GM19438 (cell line): ENCODE results near the gene NFXL1.

ENCODE experiments used
- ATAC-seq: cut with Tn5 transposase; IDR thresholded peaks from one replicate; pipeline ENCODE4 v1.9.1; 2021; ENCODE audit warnings: low read depth; ENCODE audit not compliant: unreplicated experiment

NFXL1 gene

DNA sequence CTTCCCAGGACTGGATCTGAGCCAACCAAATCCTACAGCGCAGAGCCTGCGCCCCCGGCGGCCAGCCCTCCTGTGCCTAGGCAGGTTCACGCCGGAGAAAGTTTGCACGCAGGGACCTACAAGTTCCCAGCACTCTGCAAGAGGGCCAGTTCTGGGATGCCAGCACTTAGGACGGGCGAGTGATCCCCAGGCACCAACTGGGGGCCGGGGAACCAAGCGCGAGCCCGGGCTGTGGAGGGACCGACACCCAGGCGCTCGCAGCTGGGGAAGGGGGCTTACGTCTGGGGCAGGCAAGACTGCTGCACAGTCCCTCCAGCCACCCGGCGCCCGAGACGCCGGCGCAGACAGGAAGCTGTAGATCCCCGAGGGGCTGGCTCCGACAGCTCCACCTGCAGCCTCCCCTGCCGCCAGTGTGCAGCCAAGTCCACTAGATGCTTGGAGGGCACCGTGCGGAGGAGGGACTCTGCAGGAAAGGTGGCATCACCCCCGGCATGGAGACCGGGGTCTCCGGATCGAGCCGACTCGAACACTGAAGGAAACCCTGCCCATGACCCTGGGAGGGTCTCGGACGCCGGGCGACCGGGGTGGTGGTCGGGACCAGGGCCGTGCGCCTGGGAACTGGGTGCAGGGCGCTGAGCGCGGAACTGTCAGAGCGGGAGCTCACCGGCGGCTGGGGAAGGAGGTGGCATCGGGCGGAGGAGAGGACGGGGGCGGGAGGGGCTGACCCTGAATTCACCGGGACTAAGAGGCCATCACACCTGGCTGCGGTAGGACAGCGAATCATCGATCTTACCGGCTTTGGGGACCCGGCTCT lies 77.1 kb downstream of the NFXL1 start:
- ATAC-seq, result peak; percentile 73

DNA sequence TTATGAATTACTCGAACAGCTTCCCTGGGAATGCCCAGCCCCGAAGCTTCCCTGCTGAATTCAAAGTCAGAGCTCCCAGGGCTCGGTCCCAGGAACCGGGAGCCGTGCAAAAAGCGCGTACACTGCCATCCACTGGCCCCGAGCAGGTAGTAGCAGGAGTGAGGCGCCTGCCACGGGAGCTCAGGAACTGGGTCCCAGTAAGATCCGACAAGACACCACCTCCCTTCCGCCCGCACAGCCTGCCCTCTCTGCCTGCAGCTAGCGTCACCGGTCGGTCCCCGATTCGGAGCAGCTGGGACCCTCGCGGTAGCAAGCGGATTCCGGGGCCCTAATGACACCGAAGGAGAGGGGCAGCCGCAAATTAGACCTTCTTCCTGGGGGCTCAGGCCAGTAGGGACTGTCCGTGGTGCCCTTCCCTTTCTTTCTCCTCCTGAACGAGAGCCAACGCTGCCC lies 77.7 kb downstream of the NFXL1 start:
- peak; percentile 77 for ATAC-seq

DNA sequence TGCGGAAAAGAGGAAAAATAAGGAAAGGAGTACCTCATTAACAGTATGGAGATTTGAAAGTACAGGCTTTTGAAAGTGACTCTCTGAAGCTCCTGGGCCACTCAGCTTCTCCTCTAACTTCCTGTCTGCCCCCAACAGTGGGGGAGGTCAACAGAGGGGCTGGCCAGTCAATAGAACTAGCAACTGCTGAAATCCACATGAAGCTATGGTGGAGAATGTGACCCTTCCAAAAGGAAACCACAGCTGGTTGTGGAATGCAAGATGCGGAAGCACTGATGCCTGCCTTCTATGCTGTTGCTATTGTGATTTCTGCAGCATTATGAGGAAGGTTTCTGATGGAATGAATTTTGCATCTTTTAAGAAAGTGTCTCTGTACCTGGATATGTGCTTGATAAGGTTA lies 78.9 kb downstream of the NFXL1 start:
- no peak for ATAC-seq

DNA sequence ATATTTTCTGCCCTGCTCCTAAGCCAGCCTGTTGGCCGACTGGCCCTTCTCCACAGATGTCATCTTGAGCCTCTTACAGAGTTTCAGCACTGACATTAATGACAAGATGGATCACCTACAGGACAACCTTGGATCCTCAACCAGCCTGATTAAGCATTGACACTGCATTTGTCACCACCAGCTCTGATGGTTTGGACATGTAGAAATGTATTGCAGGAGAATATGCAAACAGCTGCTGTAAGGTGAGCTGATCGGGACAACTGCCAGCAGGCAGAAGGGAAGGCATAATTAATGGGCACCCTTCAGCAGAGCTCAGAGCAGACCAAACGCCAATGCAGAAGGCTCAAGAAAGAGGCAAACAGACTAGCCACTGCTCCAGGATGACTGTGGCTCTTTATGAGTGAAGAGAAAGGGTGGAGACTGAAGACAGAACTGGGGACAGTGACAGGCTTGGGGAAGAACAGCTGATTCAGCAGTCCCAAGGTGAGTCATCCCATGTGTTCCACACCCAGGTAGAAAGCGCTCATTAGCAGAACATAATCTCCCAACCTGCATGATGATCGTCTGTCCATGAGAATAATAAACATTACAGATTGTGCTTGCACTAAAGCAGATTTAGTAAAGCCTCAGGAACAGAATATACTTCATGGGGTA lies 83.2 kb downstream of the NFXL1 start:
- ATAC-seq, result no peak

DNA sequence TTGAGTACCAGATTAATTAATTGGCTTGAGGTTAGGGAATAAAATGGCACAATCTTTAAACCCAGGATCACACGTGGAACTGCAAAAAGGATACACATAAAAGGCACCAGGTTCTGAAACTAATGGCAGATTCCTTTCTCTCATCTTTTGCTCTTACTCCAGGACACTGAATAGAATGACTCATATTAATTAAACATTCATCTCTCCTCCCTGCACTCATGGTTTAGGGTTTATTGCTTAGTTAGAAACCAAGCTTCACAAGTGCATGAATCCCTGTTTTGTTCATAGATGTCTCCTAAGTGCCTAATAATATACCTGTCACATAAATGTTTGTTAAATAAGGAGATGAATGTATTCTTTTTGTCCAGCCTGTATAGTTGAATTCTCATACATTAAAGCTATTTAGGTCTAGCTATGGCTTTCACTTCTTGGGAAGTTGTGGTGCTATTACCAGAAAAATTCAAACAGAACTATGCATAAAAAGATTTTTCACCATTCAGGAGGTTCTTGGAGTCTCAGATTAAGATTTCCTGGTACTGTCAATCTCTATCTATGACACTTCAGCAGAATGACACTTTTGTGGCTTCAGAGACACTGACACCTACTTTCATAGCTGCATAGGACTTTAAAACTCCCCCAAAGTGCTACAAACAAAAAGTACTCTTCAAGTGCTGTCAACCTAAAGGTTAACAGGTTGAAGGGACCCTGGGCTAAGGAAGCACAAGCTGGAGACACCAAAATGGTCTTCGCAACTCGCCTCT lies 83.9 kb downstream of the NFXL1 start:
- no peak for ATAC-seq

DNA sequence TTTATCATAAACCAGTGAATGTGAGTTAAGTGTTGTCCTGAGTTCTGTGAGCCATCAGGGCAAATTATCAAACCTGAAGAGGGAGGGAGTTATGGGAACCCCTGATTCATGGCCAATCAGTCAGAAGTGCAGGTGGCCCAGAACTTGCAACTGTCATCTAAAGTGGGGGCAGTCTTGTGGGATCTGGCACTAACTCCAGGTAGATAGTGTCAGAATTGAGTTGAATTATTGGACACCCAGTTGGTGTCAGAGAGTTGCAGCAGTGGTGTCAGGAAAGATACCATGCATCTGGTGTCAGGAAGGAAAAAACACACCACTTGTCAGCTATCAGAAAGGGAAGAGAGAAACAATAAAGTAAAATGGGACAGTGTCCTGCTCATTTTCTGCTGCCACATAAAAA lies 84.9 kb downstream of the NFXL1 start:
- ATAC-seq, result no peak

DNA sequence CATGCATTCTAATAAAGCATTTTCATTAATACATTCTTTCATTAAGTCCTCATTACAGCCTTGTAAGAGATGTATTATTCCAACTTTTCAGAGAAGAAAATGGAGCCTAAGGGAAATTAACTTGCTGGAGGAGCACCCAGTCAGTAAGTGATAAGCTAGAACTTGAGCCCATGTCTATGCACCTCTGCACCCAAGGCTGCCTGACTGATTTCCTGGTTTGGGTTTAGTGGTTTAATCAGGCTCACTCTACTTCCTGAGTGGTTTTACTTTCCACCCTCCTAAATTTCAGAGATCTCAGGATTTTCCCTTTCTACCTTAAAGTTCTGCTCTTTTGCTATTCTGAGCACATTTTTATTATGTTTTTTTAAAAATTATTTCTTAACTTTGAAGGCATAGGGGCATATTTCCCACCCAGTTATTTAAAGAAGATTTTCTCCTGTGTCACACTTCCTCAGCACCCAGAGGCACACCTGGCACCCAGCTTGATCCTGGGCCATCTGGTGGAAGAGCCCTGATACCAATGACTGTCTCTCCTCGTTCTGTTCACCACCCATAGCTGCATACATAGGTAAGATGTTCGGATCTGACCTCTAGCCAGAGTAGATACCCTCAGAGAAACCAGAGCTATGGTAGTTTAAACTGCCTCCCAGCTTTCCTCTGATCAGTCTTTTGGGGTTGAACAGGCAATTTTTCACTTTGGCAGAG lies 86.9 kb downstream of the NFXL1 start:
- no peak for ATAC-seq

DNA sequence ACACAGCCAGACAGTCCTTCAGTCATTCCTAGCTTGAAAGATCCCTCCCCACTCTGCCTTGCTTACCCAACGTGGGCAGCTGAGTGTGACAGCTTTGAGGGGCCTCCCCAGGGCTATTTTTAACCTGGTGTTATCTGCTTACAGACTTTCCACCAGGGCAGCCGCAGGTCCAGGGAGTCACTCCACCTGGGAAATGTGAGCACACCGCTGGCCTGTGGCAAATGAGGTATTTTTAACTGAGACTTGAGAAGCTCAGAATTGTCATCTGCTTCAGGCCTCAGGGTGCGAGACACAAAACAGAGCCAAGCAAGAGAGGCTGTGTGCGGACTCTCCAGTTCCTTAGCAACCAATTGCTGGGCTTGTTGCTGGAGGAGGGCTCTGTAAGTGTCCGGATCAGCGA lies 89.5 kb downstream of the NFXL1 start:
- ATAC-seq, result no peak

DNA sequence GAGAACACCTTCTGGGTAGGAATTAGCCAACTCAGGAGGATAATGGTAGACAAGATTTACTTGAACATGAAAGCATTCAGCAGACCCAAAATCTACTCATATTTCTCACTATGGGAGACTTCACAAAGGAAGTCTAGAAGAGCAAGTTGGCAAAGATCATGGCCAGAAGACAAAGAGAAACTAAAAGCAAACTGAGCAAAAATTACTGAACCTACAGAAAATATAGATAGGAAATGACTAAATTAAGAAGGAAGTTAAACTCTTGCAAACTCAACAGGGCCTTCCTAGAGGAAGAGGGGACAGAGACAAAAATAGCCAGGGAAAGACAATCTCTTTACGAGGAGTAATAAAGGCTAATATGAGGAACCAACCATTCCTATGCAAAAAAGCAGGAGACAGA lies 95.2 kb downstream of the NFXL1 start:
- ATAC-seq, result no peak

DNA sequence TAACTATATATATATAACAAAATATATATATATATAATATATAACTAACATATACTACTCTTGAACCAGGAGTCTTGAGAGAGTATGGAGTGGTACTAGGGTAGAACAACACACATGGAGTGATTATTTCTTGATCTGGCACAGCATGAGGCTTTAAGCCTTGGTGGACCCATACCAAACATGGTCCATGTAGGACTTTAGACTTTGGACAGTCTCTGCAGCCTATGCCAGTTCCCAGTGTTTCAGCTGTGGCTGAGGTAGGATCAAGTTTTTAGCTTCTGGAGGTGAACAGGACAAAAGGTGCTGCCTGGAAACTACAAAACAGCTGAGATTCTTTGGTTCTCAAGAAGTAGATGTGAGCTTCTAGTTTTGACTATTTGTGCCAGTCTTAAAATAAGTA lies 97.1 kb downstream of the NFXL1 start:
- ATAC-seq, result no peak

DNA sequence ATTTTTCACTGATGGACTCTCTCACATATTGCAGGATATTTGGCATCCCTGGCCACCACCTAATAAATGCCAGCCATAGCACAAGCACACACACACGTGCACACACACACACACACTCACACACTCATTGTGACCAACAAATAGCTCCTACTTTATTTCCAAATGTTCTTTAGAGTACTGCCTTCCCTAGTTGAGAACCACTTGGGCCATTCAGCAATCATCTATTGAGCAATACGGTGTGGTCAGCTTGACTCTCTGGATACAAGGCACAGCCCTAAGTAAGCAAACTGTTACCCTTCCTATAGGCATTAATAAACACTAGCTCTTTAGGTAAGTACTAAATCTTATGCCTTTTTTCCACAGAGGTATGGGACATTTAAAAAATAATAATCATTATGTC lies 97.6 kb downstream of the NFXL1 start:
- ATAC-seq, result no peak

DNA sequence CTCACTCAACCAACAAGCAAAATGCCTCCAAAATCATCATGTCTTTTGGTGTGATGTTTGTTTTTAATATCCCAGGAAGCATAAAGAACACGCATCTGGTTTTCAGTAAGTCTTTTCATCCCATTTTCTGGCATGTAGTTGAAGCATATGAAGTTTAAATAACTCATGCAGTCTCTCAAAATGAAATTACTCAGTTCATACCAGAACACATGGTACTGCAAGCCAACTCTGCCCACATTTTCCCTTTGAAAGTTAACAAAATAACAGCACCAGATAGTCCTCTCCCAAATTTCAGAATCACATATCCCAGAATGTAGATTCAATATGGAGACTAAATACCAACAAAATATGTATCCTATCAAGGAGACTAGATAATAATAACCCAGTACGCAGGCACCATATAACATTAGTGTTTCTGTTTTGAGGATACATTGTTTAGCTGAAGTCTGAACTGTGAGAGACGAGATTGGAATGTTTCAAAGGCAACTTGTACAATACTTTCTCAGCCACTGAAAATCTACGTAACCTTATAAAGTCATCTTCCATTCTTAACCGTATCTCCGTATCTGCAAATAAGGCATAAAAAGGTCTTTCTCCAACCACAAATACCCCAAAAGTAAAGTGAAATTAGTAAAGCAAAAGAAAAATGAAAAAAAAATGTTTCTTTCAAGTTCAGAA lies 99.6 kb downstream of the NFXL1 start:
- ATAC-seq, result no peak

DNA sequence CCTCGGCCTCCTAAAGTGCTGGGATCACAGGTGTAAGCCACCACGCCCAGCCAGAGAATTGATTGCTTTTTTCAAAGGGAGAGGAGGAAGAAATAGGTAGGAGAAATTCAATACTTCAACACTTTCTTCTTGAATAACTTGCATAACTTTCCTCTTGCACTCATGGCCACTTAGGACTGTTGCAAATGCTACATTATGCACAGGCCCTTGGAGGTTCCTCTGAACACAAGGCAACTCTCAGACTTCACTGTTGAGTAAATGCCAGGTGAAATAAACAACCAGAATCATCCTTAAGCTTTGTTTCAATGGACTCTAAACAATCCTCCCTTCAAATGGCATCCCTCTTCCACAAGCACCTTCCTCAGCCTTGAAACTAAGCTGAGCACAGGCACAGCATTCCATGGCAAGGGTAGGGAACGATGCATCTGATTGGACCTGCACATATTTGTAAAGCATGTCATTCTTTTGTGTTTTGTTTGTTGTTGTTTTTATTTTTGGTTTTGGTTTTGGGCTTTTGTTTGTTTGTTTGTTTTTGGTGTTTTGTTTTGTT lies 104.7 kb downstream of the NFXL1 start:
- ATAC-seq, result no peak

DNA sequence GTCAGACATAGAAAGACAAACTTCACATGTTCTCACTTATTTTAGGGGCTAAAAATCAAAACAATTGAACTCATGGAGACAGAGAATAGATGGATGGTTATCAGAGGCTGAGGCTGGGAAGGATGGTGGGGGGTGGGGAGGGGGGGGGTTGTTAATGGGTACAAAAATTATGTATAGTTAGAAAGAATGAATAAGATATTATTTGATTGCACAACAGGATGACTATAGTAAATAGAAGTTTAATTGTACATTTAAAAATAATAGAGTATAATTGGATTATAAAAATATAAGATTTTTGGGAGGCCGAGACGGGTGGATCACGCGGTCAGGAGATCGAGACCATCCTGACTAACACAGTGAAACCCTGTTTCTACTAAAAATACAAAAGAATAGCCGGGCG lies 109.8 kb downstream of the NFXL1 start:
- ATAC-seq, result no peak

DNA sequence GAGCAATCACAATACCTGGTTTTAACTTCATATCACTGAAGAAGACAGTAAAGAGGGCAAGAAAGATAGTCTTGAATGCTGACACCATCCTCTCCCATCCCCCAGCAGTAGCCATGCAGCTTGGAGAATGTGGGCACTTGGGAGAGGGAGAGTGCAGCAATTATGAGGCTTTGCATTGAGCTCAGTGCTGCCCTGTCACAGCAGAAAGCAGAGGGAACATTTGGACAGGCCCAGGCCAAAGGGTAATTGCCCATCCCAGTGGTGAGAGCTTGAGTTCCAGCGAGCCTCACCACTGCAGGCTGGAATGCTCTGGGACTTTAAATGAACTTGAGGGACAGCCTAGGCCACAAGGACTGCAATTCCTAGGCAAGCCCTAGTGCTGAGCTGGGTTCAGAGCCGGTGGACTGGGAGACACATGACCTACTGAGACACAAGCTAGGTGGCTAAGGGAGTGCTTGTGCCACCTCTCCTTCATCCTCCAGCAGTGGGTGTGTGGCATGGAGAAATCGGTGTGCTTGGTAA lies 112.8 kb downstream of the NFXL1 start:
- ATAC-seq, result no peak

DNA sequence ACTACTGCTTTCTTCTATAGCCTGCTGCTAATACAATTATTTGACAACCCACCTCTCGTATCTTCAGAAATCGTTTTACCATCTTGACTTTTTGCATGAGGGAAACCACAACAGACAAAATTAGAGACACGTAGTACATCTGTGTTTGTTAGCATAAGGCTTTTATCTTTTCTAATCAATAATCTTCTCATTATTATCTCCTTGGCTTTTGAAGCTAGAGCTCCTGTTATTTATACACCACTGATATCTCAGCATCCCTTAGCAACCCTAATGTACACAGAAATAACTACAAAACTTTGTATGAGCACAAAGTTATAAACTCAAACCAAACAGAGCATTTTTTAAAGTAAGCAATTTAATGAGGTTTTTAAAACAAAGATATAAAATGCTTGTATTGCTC lies 116.2 kb downstream of the NFXL1 start:
- ATAC-seq, result no peak
